Ascending aorta (tissue), 2 donors: ENCODE results near the gene NPC1L1. TPM values are rescaled to one million over a fixed set of nuclear protein-coding genes. Genes with fewer than 3 reads are reported as not detected.

Experiments used
- DNase-seq, 2 donors: peaks; one replicate each; pipeline ENCODE4 v3.0.0-alpha.2; 2019; ENCODE audit warnings: low spot score in 2 of 2
- H3K27ac ChIP-seq, 2 donors: fragments of 200-600 bp; sonication (generic); one replicate each; pipeline ENCODE4 v1.5.1; 2016 to 2017; ENCODE audit warnings: mild to moderate bottlenecking in 1 of 2
- H3K27me3 ChIP-seq: fragments of 200-600 bp; sonication (generic); one replicate; pipeline ENCODE4 v1.5.1; 2017
- H3K36me3 ChIP-seq, 2 donors: fragments of 200-600 bp; sonication (generic); one replicate each; pipeline ENCODE4 v1.5.1; 2016
- H3K4me1 ChIP-seq, 2 donors: fragments of 200-600 bp; sonication (generic); one replicate each; pipeline ENCODE4 v1.5.1; 2016 to 2017; ENCODE audit warnings: mild to moderate bottlenecking in 1 of 2
- H3K4me3 ChIP-seq, 2 donors: fragments of 200-600 bp; sonication (generic); one replicate each; pipeline ENCODE4 v1.5.1; 2016 to 2017; ENCODE audit warnings: mild to moderate bottlenecking in 1 of 2
- H3K9me3 ChIP-seq, 2 donors: fragments of 200-600 bp; sonication (generic); one replicate each; pipeline ENCODE4 v1.5.1; 2016
- CTCF ChIP-seq, 3 experiments: fragments of 200-600 bp in 2 of 3; fragments of 450-650 bp in 1 of 3; sonication (generic) in 2 of 3; IDR thresholded peaks; one replicate each; pipeline ENCODE4 v1.5.1; 2016 to 2019; ENCODE audit warnings: antibody characterized with exemption in 3 of 3, mild to moderate bottlenecking in 1 of 3, moderate library complexity in 1 of 3
- intact Hi-C: fragments of 100-400 bp; cut with DNase I; formaldehyde crosslinking; loops from one replicate; pipeline ENCODE4 v1.15.1; 2023
- total RNA-seq: library from RNA; depleted of rRNA; stranded (reverse); fragments of >200 nt; gene quantifications from one replicate; pipeline ENCODE4 v1.1.0, GENCODE V29; 2016

The NPC1L1 gene
- total RNA-seq, 1 donor from 2014 or later: not detected

GRCh38 chr7:44530990-44531389, 10.1 kb downstream of the NPC1L1 start:
- Histone ChIP-seq H3K27ac (no peak overlapping the region), H3K27me3 (no peaks in the 10 kb centered on the region), H3K36me3 (no peaks in the 10 kb centered on the region), H3K4me3 (no peak overlapping the region), H3K4me1 (no peaks in the 10 kb centered on the region), H3K9me3 (peaks cover 8 to 16% of the 10 kb centered on the region in 2 donors)
- DNase-seq: no peak
- intact Hi-C loops: no loop called here
- no peak for TF ChIP-seq CTCF (IDR thresholded peaks at IDR 0.05)

DNA sequence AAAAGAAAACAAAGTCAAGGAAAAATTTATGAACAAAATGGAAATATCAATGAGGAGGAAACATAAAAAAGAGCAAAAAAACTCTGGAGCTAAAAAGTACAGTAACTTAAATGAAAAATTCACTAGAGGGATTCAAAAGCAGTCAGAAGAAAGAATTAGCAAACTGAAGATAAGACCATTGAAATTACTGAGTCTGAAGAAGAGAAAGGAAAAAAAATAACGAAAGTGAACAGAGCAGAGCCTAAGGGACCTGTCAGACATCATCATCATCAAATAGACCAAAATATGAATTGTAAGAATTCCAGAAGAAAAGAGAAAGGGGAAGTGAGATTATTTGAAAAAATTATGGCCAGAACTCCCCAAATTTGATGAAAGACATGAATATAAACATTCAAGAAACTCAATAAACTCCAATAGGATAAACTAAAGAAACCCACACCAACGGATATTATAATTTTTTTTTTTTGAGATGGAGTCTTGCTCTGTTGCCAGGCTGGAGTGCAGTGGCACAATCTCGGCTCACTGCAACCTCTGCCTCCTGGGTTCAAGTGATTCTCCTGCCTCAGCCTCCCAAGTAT, 16.2 kb downstream of the NPC1L1 start:
- peaks cover 14 to 27% of the 10 kb centered on the region in 2 donors for H3K9me3 ChIP-seq
- TF ChIP-seq CTCF (IDR thresholded peaks at IDR 0.05): no peak
- intact Hi-C loops: no loop called here

DNA sequence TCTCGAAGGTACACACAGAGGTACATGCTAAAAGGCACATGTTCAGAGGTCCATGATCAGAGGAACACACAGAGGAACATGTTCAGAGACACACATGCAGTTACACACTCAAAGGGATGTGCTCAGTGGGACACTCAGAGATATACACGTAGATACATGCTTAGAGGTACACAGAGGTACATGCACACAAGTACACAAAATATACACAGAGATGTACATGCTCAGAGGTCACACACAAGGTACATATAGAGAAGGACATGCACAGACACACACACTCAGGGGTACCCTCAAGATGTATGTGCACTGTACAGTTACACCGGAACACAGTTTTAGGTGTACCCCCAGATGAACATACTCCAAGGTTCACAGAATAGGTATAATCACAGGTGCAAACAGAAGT, 18.8 kb downstream of the NPC1L1 start:
- Histone ChIP-seq H3K4me3 (no peak overlapping the region), H3K27ac (no peak overlapping the region), H3K4me1 (no peaks in the 10 kb centered on the region), H3K9me3 (peaks cover 14 to 19% of the 10 kb centered on the region in 2 donors), H3K36me3 (peaks cover 0 to 3% of the 10 kb centered on the region in 2 donors), H3K27me3 (no peaks in the 10 kb centered on the region)
- TF ChIP-seq CTCF (IDR thresholded peaks at IDR 0.05): no peak
- intact Hi-C loops: no loop called here
- DNase-seq: no peak

More for the DNA sequence above, 16.2 kb downstream of the NPC1L1 start:
- Histone ChIP-seq H3K27me3 (no peaks in the 10 kb centered on the region), H3K4me3 (no peak overlapping the region), H3K36me3 (peaks cover 0 to 3% of the 10 kb centered on the region in 2 donors), H3K4me1 (no peaks in the 10 kb centered on the region), H3K27ac (no peak overlapping the region)
- no peak for DNase-seq

DNA sequence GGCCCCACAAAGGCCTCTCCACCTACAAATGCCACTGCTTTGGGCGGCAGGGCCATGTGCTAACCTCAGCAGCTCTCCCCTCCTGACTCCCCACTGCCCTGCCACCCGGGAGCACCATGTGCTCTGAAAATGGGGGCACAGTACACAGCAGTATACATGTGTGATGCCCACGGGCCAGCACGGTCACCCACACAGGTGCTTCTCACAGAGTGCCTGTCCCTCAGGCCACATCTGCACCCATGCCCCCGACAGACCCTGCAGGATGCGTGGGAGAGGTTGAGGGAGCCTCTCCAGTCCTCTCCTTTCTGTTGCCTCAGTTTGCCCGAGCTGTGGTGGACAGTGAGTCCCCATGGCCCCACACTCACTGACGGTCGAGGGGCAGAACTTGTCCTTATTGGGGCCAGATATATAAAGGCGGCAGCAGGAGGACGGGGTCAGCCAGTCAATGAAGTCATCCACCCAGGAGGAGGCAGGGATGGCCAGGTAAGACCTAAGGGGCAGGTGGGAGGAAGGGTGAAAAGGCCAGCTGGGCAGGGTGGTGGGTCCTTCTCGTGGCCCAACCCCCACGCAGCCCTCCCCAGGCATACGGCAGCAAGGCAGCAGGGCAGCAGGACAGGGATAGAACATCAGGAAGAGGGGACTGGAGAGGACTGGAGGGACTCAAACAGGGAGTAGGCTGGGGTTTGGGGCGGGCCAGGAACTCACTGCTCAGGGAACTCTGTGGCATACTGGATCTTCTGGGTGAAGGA, 19.6 kb downstream of the NPC1L1 start:
- Histone ChIP-seq H3K4me3 (no peak overlapping the region), H3K9me3 (peaks cover 10 to 14% of the 10 kb centered on the region in 2 donors), H3K4me1 (no peaks in the 10 kb centered on the region), H3K27ac (no peak overlapping the region), H3K27me3 (no peaks in the 10 kb centered on the region), H3K36me3 (peaks cover 0 to 3% of the 10 kb centered on the region in 2 donors)
- TF ChIP-seq CTCF (IDR thresholded peaks at IDR 0.05): no peak
- no peak for DNase-seq
- intact Hi-C loops: no loop called here

DNA sequence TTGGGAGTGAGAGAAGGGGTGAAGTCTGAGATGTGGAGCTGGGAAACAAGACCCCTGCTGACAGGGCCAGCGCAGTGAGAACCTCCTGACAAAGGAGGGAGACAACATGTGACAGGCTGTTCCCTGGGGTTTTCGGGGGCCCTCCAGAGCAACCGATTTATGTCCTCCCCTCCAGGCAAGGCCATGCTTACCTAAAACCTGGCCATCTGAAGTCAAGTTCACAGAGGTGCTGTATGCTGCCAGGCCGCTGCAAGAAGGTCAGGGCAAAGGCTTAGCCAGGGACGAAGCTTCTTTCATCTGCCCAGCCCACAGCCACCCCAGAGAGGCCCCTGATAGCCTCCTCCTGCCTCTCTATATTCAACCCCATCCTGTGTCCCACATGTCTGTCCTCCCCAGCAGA, 20.6 kb downstream of the NPC1L1 start:
- intact Hi-C loops: no loop called here
- no peak for TF ChIP-seq CTCF (IDR thresholded peaks at IDR 0.05)
- H3K9me3 ChIP-seq: peaks cover 6 to 8% of the 10 kb centered on the region in 2 donors
- H3K4me1 ChIP-seq: no peaks in the 10 kb centered on the region
- H3K27ac ChIP-seq: no peak overlapping the region
- peaks cover 0 to 3% of the 10 kb centered on the region in 2 donors for H3K36me3 ChIP-seq
- H3K27me3 ChIP-seq: no peaks in the 10 kb centered on the region
- no peak for DNase-seq
- H3K4me3 ChIP-seq: no peak overlapping the region
